22Rv1 (cell line): ENCODE measurements around the gene ADGRL3.

ENCODE experiments used
- H3K27ac ChIP-seq: fragments of 450-650 bp; 2 replicates; pipeline ENCODE4 v1.5.1; 2017
- CTCF ChIP-seq: fragments of 450-650 bp; IDR thresholded peaks from 2 replicates; pipeline ENCODE4 v1.5.1; 2017; ENCODE audit warnings: mild to moderate bottlenecking
- ZFX ChIP-seq: fragments of 450-650 bp; IDR thresholded peaks from 2 replicates; pipeline ENCODE4 v1.6.1; 2017; ENCODE audit warnings: antibody characterized with exemption, borderline replicate concordance

Gene ADGRL3

GRCh38 chr4:61913619-61914018 lies 713.5 kb downstream of the ADGRL3 start:
- no peak for TF ChIP-seq ZFX
- TF ChIP-seq CTCF = no peak
- no peak overlapping the region for H3K27ac ChIP-seq

GRCh38 chr4:61915501-61915900 lies 715.4 kb downstream of the ADGRL3 start:
- no peak for TF ChIP-seq CTCF
- TF ChIP-seq ZFX = no peak
- no peak overlapping the region for H3K27ac ChIP-seq

GRCh38 chr4:61918507-61918906 lies 718.4 kb downstream of the ADGRL3 start:
- TF ChIP-seq ZFX (no peak), CTCF (no peak)
- H3K27ac ChIP-seq = no peak overlapping the region

- no peak for TF ChIP-seq ZFX
- no peak for TF ChIP-seq CTCF
- no peak overlapping the region for H3K27ac ChIP-seq
Measured at GRCh38 chr4:61918987-61919386, 718.9 kb downstream of the ADGRL3 start.

GRCh38 chr4:61919561-61919960 lies 719.4 kb downstream of the ADGRL3 start:
- no peak for TF ChIP-seq CTCF
- TF ChIP-seq ZFX = no peak
- H3K27ac ChIP-seq = no peak overlapping the region

- H3K27ac ChIP-seq = peak overlapping the region; percentile 55
- TF ChIP-seq CTCF (no peak), ZFX (no peak)
Measured at GRCh38 chr4:61921920-61922319, 721.8 kb downstream of the ADGRL3 start.

- H3K27ac ChIP-seq = peak overlapping the region; percentile 55
- TF ChIP-seq ZFX = no peak
- TF ChIP-seq CTCF = no peak
Measured at GRCh38 chr4:61922766-61923165, 722.6 kb downstream of the ADGRL3 start.
